RWPE2 (cell line): ENCODE results near the gene TMEM14B.

Experiments
- ATAC-seq: fragments of 200-7000 bp; cut with Tn5 transposase; 3 replicates; pipeline ENCODE4 v1.9.1; 2021; ENCODE audit warnings: low read depth
- DNase-seq: peaks from one replicate; pipeline ENCODE4 v3.0.0-alpha.2; 2020; ENCODE audit warnings: low spot score
- H3K27ac ChIP-seq: fragments of 450-650 bp; 2 replicates; pipeline ENCODE4 v1.5.1; 2017; ENCODE audit warnings: mild to moderate bottlenecking; ENCODE audit not compliant: poor library complexity, severe bottlenecking
- H3K27me3 ChIP-seq: fragments of 250-450 bp; sonication (Bioruptor Pico); 2 replicates; pipeline ENCODE4 v1.5.1; 2021; ENCODE audit warnings: mild to moderate bottlenecking, moderate library complexity; ENCODE audit not compliant: insufficient read depth, poor library complexity, severe bottlenecking
- H3K36me3 ChIP-seq: fragments of 250-450 bp; sonication (Bioruptor Pico); 2 replicates; pipeline ENCODE4 v1.5.1; 2020; ENCODE audit warnings: low read depth, mild to moderate bottlenecking, moderate library complexity
- H3K4me1 ChIP-seq: fragments of 250-450 bp; sonication (Bioruptor Pico); 2 replicates; pipeline ENCODE4 v1.5.1; 2021; ENCODE audit warnings: mild to moderate bottlenecking, moderate library complexity; ENCODE audit not compliant: insufficient read depth, poor library complexity, severe bottlenecking
- H3K4me3 ChIP-seq: fragments of 250-450 bp; sonication (Bioruptor Pico); 2 replicates; pipeline ENCODE4 v1.5.1; 2021; ENCODE audit warnings: mild to moderate bottlenecking, moderate library complexity; ENCODE audit not compliant: severe bottlenecking
- H3K9me3 ChIP-seq: fragments of 250-450 bp; sonication (Bioruptor Pico); 2 replicates; pipeline ENCODE4 v1.5.1; 2021; ENCODE audit warnings: mild to moderate bottlenecking, moderate library complexity; ENCODE audit not compliant: severe bottlenecking
- TF ChIP-seq, protein P1 (sequence below): fragments of 450-650 bp; IDR thresholded peaks from one replicate; pipeline ENCODE4 v1.5.1; 2017; ENCODE audit warnings: mild to moderate bottlenecking, moderate library complexity; ENCODE audit not compliant: poor library complexity, severe bottlenecking

Gene TMEM14B

DNA sequence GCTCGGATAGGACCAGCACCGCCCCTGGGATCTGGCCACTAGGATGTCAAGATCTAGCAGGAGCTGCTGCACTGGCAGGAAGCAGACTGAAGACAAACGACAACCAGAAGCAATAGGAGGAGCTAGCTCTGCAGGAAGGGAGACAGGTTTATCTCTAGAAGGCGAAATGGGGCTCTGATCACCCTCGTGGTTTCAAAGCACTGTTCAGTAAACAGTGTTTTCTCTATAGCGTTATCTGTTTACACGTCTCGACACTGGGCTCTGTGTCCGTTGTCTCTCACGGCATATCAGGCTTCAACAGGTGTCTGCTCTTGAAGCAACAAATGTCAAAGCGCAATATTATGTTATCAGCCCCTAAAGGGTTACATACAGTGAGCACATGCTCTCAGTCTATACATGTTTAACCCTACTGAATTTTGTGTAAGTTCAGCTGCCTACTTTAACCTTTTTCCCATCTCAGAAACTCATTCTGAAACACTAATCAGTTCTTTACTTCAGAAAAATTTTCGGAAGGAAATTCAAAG lies 23.8 kb downstream of the TMEM14B start:
- TF ChIP-seq, protein P1, sequence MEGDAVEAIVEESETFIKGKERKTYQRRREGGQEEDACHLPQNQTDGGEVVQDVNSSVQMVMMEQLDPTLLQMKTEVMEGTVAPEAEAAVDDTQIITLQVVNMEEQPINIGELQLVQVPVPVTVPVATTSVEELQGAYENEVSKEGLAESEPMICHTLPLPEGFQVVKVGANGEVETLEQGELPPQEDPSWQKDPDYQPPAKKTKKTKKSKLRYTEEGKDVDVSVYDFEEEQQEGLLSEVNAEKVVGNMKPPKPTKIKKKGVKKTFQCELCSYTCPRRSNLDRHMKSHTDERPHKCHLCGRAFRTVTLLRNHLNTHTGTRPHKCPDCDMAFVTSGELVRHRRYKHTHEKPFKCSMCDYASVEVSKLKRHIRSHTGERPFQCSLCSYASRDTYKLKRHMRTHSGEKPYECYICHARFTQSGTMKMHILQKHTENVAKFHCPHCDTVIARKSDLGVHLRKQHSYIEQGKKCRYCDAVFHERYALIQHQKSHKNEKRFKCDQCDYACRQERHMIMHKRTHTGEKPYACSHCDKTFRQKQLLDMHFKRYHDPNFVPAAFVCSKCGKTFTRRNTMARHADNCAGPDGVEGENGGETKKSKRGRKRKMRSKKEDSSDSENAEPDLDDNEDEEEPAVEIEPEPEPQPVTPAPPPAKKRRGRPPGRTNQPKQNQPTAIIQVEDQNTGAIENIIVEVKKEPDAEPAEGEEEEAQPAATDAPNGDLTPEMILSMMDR = no peak
- ATAC-seq = no peak
- no peak for DNase-seq
- Histone ChIP-seq H3K27ac (no peak overlapping the region), H3K9me3 (no peaks in the 10 kb centered on the region), H3K27me3 (no peaks in the 10 kb centered on the region), H3K4me1 (no peaks in the 10 kb centered on the region), H3K36me3 (peaks cover 10% of the 10 kb centered on the region), H3K4me3 (no peak overlapping the region)

DNA sequence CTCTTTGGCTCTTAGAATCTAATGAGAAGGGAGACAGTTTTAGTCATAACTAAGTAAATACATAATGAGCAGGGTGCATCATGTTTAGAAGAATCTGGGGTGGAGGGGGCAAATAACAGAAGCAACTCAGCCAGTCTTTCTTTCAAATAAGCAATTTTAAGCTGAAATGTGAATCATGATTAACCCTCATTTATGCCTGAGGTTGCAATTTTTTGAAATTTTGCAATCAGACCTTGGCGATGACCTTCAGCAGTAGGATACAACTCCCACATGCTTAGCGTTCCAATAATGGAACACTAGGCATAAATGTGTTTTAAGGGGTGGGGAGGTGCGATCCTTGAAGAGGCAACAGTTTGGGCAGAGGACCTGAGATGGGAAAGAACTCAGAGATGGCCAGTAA lies 30.6 kb downstream of the TMEM14B start:
- H3K27ac ChIP-seq = no peak overlapping the region
- no peak overlapping the region for H3K4me3 ChIP-seq
- H3K9me3 ChIP-seq = no peaks in the 10 kb centered on the region
- H3K27me3 ChIP-seq = no peaks in the 10 kb centered on the region
- ATAC-seq (no peak), DNase-seq (no peak)
- no peaks in the 10 kb centered on the region for H3K4me1 ChIP-seq
- TF ChIP-seq, protein P1 = no peak
- H3K36me3 ChIP-seq = peaks cover 11% of the 10 kb centered on the region

DNA sequence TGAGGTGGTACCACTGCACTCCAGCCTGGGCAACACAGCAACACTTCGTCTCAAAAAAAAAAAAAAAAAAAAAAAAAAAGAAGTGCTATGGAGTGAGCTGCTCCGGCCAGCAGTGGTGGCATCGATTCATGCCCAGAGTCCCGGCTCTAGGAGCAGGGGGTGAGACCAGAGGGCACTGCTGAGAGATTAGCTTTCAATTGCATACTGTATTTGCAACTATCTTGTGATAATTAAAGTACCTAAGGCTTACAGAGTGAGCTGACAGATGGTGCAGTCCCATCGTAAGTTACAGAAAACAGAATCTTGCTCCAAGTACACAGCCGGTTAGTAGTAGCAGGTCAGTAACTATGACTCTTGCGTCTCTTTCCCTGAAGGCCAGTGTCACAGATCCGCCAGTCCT lies 31.5 kb downstream of the TMEM14B start:
- Histone ChIP-seq H3K4me1 (no peaks in the 10 kb centered on the region), H3K9me3 (no peaks in the 10 kb centered on the region), H3K27me3 (no peaks in the 10 kb centered on the region), H3K4me3 (no peak overlapping the region), H3K27ac (no peak overlapping the region), H3K36me3 (peaks cover 7% of the 10 kb centered on the region)
- DNase-seq (no peak), ATAC-seq (no peak)
- TF ChIP-seq, protein P1 = no peak

DNA sequence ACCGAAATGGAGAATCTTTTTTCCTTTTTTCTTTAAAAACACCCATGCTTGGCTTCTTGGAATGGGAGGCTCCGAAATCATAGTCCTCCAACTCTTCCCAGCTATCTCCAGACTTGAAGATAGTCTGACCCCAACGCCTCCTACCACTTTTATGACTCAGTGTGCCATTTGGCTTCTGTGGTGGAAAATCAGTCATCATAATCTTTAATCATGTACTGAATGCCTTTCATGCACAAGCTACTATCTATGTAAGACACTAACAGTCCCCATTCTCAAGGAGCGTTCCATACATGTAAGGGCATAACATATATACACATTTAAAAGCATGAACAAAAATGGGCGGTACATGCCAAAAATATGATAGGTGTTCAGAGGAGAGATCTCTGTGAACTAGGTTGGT lies 44.1 kb downstream of the TMEM14B start:
- DNase-seq = no peak
- H3K4me3 ChIP-seq = no peak overlapping the region
- no peak for ATAC-seq
- no peak overlapping the region for H3K27ac ChIP-seq
- no peaks in the 10 kb centered on the region for H3K36me3 ChIP-seq
- TF ChIP-seq, protein P1 = no peak
- H3K4me1 ChIP-seq = no peaks in the 10 kb centered on the region
- H3K9me3 ChIP-seq = no peaks in the 10 kb centered on the region
- H3K27me3 ChIP-seq = no peaks in the 10 kb centered on the region

DNA sequence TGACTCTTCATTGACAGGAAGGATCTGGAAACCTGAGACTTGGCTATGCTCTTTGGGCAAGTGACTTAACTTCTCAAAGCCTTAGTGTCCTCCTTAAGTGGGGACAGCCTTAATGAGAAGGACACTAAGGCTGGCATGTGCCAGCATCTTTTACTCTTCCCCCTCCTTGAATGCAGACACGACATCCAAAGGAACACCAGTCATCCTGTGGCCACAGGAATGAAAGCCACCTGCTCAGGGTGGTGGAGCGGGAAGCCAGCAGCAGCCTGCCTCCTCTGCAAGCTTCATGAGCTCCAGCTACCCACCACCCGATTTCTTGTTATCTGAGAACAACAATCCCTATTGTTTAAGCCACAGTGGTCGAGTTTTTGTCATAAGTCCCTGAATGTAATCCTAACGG lies 44.5 kb downstream of the TMEM14B start:
- TF ChIP-seq, protein P1 = no peak
- Histone ChIP-seq H3K36me3 (no peaks in the 10 kb centered on the region), H3K4me1 (no peaks in the 10 kb centered on the region), H3K4me3 (no peak overlapping the region), H3K9me3 (no peaks in the 10 kb centered on the region), H3K27me3 (no peaks in the 10 kb centered on the region), H3K27ac (no peak overlapping the region)
- DNase-seq (no peak), ATAC-seq (no peak)
